GM03348 (cell line): ENCODE data around the gene S100PBP.

Source experiments
- DNase-seq: peaks from one replicate; pipeline ENCODE4 v3.0.0; 2012; ENCODE audit warnings: low spot score

S100PBP gene

DNA sequence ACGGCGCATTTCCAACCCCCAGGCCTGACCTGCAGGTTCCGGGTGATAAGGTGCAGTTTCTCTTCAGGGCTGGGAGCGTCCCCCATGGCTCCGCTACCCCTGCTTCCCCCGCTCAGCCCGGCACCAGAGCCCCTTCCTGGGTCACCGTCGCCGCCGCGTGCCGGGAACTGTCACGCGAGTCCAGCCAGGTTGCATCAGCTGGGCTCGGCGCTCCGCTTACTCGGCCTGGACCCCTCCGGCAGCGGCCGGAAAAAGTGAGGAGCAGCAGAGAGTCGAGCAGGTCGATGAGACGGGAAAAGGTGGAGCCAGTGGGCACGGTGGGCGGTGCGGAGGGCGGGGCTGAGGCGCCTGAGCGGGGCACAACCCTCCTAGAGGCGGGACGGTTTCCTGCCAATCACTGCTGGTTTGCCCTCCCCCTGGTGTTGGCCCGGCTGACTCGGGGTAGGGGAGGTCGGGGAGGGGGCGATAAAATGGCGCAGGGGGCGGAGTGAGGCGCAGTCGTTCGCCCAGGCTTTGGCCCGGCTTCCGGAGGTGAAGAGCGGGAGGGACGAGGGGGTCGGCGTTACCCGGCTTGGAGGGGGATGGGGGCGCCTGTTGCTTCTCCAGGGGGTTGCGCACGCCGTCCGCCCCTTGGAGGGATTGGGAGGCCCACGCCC is at the start of gene S100PBP, which contains the start of gene YARS1:
TSS of gene S100PBP (plus strand) at position 495 of the 656 bp plus-strand sequence. CDS start 8,447 bp downstream, outside the sequence.
TSS of gene YARS1 (minus strand) at position 200 of the 656 bp plus-strand sequence. CDS start at position 86, 114 bp downstream.
- peak; percentile 99 for DNase-seq

DNA sequence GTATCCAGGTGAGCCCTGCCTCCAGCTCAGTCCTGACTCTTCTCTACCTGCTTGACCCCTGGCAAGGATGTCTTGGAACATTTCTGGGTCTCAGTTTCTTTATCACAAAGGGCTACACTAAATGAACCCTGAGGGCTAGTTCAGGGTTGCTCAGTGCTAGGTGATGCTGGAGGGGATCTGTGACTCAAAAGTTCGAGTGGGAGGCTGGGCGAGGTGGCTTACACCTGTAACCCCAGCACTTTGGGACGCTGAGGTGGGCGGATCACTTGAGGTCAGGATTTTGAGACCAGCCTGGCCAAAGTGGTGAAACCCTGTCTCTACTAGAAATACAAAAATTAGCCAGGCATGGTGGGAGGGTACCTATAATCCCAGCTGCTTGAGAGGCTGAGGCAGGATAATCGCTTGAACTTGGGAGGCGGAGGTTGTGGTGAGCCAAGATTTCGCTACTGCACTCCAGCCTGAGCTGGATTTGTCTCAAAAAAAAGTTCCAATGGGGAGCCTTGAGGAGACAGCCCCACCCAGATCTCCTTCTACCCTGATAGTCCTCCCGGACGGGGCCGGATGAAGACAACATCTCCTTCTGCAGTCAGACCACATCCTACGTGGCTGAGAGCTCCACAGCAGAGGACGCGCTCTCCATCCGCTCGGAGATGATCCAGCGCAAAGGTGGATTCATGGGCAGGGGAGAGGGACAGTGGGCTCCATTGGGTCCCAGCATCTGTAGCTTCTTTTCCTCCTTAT is 49.2 kb upstream of the S100PBP start:
- no peak for DNase-seq

DNA sequence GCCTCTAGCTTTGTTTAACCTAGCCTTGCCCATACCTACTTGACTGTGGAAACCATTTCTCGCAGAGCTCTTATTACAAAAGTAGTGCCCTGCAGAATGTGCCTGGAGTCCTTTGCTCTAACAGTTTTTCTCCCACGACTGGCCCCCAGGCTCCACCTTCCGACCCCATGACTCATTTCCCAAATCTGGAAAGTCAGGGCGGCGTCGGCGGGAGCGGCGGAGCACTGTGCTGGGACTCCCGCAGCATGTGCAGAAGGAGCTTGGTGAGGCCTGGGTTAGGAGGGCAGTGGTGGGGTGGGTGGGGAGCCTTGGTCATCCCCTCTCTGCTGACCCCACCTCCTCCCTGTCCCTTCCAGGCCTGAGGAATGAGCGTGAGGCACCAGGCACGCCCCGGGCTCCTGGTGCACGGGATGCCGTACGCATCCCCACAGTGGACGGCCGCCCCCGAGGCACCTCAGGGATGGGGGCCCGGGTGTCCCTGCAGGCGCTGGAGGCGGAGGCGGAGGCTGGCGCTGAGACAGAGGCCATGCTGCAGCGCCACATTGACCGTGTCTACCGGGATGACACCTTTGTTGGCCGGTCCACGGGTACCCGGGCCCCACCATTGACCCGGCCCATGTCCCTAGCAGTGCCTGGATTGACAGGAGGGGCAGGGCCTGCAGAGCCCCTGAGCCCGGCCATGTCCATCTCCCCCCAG is 47.8 kb upstream of the S100PBP start:
- DNase-seq = no peak

DNA sequence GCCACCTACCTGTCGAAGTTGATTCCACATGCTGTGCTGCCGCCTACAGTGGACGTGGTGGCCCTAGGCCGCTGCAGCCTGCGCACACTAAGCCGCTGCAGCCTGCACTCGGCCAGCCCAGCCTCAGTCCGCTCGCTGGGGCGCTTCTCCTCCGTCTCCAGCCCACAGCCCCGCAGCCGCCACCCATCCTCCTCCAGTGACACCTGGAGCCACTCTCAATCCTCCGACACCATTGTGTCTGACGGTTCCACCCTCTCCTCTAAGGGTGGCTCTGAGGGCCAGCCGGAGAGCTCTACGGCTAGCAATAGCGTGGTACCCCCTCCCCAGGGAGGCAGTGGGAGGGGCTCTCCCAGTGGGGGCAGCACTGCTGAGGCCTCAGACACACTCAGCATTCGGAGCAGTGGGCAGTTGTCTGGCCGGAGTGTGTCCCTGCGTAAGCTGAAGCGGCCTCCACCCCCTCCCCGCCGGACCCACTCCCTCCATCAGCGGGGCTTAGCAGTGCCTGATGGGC is 47.2 kb upstream of the S100PBP start:
- DNase-seq = no peak

DNA sequence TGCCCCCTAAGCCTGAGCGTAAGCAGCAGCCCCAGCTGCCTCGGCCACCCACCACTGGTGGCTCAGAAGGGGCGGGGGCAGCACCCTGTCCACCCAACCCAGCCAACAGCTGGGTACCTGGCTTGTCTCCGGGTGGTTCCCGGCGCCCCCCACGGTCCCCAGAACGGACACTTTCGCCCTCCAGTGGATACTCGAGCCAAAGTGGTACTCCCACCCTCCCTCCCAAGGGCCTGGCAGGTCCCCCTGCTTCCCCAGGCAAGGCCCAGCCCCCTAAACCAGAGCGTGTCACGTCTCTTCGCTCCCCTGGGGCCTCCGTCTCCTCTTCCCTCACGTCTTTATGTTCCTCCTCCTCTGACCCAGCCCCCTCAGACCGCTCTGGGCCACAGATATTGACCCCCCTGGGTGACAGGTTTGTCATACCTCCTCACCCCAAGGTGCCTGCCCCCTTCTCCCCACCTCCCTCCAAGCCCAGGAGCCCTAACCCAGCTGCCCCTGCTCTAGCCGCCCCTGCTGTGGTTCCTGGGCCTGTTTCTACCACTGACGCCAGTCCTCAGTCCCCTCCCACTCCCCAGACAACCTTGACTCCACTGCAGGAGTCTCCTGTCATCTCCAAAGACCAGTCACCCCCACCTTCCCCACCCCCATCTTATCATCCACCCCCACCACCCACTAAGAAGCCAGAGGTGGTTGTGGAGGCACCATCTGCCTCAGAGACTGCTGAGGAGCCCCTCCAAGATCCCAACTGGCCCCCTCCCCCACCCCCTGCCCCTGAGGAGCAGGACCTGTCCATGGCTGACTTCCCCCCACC is 46.5 kb upstream of the S100PBP start:
- DNase-seq = no peak

DNA sequence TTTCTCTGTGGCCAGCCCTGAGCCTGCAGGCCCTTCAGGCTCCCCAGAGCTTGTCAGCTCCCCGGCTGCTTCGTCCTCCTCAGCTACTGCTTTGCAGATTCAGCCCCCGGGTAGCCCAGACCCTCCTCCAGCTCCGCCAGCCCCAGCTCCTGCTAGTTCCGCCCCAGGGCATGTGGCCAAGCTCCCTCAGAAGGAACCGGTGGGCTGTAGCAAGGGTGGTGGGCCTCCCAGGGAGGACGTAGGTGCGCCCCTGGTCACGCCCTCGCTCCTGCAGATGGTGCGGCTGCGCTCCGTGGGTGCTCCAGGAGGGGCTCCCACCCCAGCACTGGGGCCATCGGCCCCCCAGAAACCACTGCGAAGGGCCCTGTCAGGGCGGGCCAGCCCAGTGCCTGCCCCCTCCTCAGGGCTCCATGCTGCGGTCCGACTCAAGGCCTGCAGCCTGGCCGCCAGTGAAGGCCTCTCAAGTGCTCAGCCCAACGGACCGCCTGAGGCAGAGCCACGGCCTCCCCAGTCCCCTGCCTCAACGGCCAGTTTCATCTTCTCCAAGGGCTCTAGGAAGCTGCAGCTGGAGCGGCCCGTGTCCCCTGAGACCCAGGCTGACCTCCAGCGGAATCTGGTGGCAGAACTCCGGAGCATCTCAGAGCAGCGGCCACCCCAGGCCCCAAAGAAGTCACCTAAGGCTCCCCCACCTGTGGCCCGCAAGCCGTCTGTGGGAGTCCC is 45.7 kb upstream of the S100PBP start:
- no peak for DNase-seq

DNA sequence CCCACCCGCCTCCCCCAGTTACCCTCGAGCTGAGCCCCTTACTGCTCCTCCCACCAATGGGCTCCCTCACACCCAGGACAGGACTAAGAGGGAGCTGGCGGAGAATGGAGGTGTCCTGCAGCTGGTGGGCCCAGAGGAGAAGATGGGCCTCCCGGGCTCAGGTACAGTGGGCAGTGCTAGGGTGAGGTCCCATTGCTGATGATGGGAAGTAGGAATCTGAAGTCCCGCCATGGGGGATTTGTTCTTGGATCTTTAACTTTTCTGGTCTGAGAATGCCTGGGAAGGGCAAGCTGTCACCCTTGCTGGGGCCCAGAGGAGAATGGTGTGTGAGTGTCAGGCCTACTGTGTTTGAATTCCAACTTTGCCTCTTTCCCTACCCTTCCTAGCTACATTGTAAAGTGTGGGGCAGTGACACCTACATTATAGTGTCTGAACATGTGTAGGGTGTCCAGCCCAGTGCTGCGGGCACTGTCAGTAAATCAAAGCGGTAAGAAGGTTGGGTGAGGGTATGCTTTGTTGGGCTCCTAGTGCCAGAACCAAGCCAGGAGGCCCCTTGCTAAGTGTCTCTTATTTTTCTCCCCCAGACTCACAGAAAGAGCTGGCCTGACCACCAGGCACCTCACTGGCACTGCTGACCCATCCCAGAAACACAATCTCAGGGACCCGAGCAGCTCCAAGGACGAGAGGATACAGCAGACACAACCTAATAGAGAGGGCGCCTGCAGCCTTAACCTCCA is 45.0 kb upstream of the S100PBP start:
- no peak for DNase-seq

DNA sequence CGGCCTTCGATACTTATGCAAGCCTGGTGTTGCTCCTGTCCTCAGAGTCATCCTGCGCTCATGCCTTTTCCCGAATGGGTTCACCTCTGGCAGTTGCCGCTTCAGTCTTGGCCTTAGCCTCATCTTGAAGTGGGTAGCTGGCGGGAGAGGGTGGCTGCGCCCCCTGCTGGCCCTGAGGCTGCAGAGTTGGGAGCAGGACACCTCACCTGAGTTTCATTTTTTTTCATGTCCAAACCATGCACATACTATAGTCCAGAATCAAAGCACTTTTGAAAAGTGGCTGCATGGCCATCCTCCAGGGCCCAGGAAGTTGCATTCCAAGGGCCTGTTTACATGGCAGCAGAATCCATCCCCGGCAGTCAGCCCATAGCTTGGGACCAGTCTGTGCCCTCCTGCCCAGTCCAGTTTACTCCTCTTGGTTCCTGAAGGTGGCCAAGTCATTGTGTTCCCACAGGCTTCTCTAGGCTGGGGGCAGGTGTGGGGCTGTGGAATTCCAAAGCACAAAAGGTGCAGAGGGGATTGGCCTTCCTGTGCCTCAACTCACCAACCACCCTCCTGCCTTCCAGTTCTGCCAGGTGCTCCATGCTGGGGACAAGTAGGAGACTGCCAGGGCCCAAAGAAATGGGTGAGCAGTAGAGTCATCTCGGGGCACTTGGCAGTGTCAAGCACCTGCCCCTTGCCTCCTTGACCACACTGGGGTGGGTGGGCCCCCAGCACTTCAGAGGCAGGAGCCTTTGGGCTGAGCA is 44.3 kb upstream of the S100PBP start:
- peak; percentile 88 for DNase-seq

DNA sequence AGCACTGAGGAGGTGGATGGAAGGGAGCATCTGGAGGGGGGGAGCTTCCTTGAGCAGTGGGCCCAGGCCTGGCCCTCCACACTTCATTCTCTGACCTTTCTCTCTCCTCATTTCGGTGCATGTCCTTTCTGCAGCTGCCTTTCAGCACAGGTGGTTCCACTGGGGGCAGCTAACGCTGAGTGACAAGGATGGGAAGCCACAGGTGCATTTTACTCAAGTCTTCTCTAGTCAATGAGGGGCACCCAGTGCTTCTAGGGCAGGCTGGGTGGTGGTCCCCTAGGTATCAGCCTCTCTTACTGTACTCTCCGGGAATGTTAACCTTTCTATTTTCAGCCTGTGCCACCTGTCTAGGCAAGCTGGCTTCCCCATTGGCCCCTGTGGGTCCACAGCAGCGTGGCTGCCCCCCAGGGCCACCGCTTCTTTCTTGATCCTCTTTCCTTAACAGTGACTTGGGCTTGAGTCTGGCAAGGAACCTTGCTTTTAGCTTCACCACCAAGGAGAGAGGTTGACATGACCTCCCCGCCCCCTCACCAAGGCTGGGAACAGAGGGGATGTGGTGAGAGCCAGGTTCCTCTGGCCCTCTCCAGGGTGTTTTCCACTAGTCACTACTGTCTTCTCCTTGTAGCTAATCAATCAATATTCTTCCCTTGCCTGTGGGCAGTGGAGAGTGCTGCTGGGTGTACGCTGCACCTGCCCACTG is 43.5 kb upstream of the S100PBP start:
- DNase-seq = no peak

DNA sequence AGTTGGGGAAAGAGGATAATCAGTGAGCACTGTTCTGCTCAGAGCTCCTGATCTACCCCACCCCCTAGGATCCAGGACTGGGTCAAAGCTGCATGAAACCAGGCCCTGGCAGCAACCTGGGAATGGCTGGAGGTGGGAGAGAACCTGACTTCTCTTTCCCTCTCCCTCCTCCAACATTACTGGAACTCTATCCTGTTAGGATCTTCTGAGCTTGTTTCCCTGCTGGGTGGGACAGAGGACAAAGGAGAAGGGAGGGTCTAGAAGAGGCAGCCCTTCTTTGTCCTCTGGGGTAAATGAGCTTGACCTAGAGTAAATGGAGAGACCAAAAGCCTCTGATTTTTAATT is 43.0 kb upstream of the S100PBP start:
- DNase-seq = no peak

DNA sequence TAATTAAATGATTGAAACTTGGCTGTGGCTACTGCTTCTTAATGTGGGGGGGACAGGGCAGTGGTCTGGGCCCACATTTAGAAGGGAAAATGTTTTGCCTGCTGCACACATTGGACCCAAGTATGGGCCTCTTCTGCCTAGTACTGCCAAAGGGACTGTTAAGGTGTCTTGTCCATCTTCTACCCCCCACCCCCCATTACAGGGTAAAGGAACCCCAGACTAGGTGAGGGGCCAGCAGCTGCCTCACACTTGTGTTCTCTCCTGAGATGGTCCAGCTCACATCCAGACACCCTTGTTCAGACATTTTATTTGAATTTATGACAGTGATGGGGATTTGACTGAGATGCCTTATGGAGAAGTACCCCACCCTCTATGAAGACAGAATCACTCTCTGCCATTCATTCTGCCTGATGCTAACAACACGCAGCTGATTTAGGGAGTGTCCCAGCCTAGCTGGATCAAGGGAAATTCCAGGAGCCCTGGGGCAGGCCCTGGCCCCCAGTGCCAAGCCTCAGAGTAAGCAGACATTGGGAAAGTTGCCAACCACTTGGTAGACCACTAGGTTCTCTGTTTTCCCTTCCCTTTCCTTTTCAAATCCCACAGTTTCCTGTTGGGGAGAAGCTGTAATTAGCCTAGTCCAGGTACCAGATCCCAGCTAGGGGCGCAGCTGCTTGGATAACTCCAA is 42.4 kb upstream of the S100PBP start:
- DNase-seq = peak; percentile 68

DNA sequence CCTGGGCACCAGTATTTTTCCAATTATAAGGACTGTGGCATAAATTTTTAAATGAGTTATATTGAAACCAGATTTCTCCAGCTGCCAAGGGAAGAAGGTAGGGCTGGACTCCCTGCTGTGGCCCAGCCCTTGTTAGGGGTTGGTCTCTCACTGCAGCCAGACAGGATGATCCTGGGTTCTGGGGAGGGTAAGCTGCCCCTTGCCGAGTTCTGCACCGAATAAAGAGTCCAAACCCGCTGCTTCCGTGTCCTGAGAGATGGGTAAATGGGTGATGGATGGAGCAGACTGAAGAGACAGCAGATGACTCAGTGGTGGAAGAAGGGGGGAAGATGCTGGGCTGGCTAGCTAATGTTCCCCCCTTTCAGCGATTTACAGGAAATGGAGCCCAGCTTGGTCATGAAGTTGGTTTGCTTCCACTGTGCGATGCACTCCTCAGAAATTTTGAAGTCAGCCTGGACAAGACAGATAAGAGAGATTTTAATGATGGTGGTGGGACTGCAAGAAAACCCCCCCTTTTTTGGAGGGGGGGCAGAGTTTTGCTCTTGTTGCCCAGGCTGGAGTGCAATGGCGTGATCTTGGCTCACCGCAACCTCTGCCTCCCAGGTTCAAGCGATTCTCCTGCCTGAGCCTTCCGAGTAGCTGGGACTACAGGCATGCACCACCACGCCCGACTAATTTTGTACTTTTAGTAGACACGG is 41.7 kb upstream of the S100PBP start:
- peak; percentile 68 for DNase-seq

DNA sequence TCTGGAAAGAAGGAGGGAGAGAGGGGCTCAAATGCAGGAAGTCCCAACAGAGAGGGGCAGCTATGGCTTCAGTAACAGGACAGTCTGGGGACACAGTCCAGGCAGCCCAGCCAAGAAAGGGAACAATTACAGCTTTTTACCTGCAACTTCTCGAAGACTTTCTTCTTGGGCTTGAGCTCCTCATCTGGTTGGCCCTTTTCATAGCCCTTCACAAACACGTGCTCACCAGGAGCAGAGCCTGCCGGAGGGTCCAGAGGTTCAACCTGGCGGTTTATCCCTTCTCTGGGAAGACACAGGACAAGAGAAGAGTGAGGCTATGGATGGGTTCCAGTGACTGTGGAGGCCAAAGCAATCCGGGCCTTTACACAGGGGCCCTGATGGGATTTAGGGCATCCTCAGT is 38.2 kb upstream of the S100PBP start:
- no peak for DNase-seq

DNA sequence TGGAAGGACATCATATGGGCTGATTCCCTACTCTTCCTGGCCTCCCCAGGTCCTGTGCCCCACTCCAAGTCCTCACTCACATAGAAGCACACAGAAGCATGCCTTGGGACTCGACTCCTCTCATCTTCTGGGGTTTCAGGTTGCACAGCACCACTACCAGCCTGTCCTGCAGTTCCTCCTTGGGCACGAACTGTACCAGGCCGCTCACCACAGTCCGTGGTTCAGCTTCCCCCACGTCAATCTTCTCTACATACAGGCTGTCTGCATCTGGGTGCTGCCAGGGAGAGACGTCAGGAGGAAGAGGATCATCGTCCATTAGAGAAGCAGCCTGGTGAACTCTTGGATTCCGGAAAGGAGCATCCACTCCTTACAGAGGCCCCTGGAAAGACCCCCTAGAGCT is 37.4 kb upstream of the S100PBP start:
- DNase-seq = no peak

DNA sequence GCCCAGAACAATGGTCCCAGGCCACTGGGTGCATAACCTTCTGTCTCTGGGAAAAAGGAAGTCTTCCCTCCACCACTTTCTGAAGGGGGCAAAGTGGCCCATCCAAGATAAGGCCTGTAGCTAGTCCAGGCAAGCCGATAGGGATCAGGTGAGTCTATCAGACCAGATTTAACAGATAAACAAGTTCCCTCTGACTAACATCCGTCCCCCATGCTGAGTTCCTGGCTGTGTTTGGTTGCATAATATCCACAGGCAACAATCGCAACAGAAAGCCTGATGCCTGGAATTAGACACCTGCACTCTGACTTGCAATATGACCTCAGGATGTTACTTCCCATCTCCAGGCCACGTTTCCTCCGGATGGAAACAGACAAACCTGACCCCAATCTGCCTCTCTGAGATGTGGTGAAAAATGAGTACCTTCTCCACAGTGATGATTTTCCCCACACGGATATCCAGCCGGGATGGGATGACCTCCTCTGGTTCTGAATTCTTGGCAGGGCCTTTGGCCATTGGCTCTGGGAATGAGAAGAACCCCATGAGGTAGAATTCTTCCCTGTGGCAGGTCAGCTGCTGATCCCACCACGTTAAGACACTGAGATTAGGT is 36.7 kb upstream of the S100PBP start:
- DNase-seq = no peak

DNA sequence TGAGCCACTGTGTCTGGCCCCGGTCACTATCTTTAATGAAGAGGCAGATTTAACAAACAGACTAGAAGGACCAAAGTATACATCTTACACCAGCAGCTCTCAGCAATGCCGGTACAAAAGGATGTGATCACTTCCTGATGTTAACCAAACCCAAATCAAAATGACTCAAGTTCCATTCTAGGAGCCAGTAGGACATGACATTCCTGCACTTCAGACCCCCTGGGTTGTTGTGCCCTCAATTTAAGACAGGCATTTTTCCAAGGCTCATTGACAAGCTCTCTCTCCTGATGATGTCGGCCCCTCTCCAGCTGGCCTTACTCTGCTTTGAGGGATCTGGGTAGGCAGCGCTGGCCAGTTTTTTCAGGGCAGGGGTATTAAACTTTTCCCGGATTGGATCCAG is 35.4 kb upstream of the S100PBP start:
- DNase-seq = no peak

DNA sequence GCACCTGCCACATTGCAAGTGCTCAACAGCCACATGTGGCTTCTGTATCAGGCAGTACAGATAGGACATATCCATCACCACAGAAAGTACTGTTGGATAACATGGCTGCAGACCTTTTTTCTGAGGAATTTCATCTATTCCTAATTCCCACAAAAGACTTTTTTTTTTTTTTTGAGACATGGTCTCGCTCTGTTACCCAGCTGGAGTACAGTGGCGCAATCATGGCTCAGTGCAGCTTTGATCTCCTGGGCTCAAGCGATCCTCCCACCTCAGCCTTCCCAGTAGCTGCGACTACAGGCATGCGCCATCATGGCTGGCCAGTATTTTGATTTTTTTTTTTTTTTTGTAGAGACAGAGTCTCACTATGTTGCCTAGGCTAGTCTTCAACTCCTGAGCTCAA is 33.6 kb upstream of the S100PBP start:
- no peak for DNase-seq

DNA sequence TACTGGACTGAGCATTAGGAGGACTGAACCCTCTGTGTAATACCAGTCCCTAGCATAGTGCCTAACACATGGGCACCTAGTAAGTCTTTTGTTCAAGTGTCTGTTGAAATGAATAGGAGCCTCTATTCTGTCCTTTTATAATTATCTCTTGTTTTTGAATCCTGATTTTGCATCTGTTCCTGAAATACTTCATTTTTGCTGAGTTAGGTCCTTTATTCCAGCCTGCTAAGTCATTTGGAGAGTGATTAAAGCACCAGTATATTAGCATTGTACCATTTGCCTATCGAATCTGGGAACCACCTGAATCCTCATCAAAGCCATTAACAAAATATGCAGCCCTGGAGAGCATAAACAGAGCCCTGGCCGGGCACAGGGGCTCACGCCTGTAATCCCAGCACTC is 32.6 kb upstream of the S100PBP start:
- DNase-seq = no peak
